Measurements from ENCODE around the gene KRTAP4-6. TPM values are rescaled to one million over a fixed set of nuclear protein-coding genes. Genes with fewer than 3 reads are reported as not detected.
"Not testable (repeated sequence)": the region's sequence is repeated elsewhere in the genome, so short reads cannot be mapped to it uniquely, and the experiment has no call there.

Gene KRTAP4-6
- total RNA-seq, 1 donor from 2014 or later: not detected

DNA sequence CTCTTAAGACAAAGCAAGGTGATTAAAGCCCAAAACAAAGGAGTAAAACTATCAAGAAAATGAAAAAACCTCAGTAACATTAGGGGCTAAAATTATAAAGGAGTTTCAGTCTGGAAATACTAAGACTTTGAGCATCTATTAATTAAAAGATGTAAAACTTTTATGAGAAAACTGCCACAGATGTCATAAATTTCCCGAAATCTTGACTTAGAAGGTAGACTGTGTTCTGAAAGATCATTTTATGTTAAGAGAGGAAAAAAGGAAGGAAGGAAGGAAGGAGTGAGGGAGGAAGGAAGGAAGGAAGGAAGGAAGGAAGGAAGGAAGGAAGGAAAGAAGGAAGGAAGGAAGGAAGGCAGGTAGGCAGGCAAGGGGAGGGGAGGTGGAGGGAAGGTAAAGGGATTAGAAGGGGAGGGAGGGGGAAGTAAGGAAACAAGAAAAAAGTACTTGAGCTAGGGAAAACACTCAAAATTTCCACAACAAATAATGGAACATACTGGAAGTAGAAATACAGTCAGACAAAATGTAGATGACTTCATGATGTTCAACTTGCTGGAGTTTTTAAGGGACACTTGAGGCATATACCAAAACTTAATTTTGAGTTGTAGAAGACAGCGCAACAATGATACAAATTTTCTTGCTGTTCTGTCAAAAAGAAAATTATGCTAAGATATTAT is 7.3 kb upstream of the KRTAP4-6 start:
- no peak for DNase-seq (ENCODE audit: low spot score)

DNA sequence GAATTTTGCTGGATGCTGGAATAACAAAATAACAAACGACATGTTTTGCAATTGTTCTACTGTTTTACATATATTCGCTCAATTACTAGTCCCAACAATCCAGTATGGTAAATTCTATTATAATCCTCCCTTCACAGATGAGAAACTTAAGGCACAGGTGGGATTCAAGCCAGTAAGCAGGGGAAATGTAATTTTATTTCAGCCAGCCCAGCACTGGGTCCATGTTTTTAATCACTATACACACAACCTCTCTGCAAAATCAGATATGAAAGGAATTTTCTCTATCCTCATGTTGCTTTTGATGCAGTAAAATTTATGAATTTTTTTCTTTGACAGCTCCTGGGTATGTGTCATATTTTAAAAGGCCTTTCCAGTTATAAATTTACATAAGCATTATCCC is 4.9 kb upstream of the KRTAP4-6 start:
- no peak for DNase-seq (ENCODE audit: low spot score)

DNA sequence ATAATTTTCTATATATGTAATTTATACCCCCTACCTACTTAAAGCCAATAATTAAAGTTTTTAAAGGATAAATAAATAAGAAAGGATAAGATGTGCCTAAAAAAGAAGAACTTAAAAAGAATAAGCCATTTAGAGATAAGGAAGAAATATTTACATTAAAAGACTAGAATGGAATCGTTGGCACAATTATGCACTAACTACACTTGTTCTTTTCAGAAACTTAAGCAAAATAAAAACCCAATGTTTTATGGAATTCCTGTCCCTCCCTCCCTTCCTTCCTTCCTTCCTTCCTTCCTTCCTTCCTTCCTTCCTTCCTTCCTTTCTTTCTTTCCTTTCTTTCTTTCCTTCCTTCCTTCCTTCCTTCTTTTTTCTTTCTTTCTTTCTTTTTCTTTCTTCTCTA is 4.5 kb upstream of the KRTAP4-6 start:
- DNase-seq (ENCODE audit: low spot score): no peak

DNA sequence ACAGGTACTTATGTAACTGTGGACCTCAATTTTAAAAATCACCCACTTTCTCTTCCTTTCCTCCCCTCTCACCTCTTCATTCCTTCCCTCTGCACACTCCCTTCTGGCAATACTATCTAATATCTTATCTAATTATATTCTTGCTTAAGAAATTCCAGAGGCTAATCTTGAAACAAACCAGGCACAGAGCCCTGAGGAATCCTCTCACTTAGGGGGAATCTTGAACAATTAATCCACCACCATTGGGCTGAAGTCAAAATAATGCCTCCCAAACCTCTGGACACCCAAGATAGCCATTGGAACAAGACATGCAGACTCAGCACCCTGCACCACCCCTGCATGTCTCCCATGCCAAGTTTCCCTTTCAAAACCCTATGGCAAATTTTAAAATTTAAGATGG is 1.0 kb upstream of the KRTAP4-6 start:
- DNase-seq (ENCODE audit: low spot score): no peak

- not testable (repeated sequence) for DNase-seq (ENCODE audit: low spot score)
These were observed 479 bp downstream of the KRTAP4-6 start for GRCh38 chr17:41139865-41140264.

GRCh38 chr17:41133880-41134735 is 6.2 kb downstream of the KRTAP4-6 start:
- DNase-seq (ENCODE audit: low spot score): no peak

- no peak for DNase-seq (ENCODE audit: low spot score)
These were observed 8.4 kb downstream of the KRTAP4-6 start for GRCh38 chr17:41131979-41132378.

DNA sequence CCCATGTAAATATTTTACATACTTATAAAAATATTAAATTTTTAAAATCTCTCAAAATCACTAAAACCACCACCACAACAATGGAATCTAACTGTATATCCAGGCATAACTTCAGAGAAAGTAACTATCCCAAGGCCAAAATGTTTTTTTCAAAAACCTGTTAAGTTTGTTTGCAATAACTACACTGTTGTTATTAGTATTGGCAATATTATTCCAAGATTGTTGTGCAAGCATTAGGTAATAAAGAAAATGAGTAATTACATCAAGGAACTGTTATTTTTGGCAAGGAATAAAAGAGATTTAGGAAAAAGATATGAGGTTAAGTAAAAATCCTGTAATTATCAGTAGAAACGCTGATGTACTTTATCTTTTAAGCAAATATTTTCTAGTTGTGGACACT is 13.0 kb downstream of the KRTAP4-6 start:
- no peak for DNase-seq (ENCODE audit: low spot score)

DNA sequence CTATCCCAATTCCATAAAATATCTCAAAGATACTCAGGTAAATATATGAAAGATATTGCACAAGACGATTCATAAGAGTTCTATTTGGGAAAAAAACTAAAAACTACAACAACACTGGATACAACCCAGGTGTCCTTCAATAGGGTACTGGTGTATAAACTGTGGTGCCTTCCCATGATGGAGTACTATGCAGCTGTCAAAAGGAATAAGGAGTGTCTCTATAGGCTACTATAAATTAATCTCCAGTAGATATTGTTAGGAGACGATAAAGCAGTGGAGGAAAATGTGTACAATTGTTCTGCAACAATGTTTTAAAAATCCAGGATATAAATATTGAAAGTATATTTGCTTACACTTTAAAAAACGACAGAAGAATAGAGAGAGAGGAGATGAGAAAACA is 13.9 kb downstream of the KRTAP4-6 start:
- DNase-seq (ENCODE audit: low spot score): no peak

DNA sequence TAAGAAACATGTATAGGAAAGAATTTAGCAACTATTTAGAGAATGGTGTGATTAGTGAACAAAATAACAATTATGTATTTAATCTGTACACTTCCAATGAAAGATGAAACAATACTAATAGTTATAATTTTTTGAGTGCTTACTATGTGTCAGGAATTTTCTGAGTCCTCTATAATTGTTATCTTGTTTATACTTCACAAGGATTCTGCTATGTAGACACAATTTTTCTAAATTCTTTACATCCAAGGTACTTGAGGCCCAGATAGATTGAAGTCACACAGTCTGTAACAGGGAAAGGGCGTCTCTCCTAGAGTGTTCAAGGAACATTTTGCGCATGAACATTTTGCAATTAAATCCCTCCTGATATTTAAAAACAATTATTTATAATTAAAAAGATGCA is 15.3 kb downstream of the KRTAP4-6 start:
- no peak for DNase-seq (ENCODE audit: low spot score)

DNA sequence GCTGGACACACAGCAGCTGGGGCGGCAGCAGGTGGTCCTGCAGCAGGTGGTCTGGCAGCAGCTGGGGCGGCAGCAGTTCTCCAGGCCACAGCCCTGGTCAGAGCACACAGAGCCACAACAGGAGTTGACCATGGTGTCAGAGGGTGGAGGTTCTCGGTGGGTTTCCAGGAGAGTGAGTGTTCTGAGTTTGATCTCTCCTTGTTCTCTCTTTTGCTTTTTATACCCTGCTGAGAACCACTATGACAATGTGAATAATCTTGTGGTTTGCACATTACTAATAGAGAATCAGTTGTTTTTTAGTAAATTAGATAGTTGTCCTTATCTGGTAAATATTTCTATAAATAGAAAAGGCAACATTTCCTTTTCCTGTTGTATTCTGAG is 16.4 kb downstream of the KRTAP4-6 start, which contains the start of gene KRTAP4-12:
Gene KRTAP4-12, minus strand, starts transcription at position 192 of the 381 bp plus-strand sequence. Its CDS starts 60 bp downstream, at position 132.
- DNase-seq (ENCODE audit: low spot score): not testable (repeated sequence)

GRCh38 chr17:41123292-41123990 is 16.9 kb downstream of the KRTAP4-6 start:
- DNase-seq (ENCODE audit: low spot score): not testable (repeated sequence)

- no peak for DNase-seq (ENCODE audit: low spot score)
These were observed 18.6 kb downstream of the KRTAP4-6 start for GRCh38 chr17:41121742-41122141.

- DNase-seq (ENCODE audit: low spot score): not testable (repeated sequence)
These were observed 20.4 kb downstream of the KRTAP4-6 start for GRCh38 chr17:41119696-41120690.

GRCh38 chr17:41118721-41119120 is 21.6 kb downstream of the KRTAP4-6 start:
- DNase-seq (ENCODE audit: low spot score): no peak

DNA sequence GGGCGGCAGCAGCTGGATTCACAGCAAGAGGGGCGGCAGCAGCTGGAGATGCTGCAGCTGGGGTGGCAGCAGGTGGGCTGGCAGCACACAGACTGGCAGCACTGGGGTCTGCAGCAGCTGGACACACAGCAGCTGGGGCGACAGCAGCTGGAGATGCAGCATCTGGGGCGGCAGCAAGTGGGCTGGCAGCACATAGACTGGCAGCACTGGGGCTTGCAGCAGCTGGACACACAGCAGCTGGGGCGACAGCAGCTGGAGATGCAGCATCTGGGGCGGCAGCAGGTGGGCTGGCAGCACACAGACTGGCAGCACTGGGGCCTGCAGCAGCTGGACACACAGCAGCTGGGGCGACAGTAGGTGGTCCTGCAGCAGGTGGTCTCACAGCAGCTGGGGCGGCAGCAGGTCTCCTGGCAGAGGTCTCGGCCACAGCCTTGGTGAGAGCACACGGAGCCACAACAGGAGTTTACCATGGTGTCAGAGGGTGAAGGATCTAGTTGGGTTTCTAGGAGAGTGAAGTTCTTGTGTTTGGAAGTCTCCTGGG is 22.4 kb downstream of the KRTAP4-6 start, which contains the start of gene KRTAP4-11:
Gene KRTAP4-11, minus strand, starts transcription at position 528 of the 541 bp plus-strand sequence. Its CDS starts 58 bp downstream, at position 470.
- DNase-seq (ENCODE audit: low spot score): not testable (repeated sequence)

DNA sequence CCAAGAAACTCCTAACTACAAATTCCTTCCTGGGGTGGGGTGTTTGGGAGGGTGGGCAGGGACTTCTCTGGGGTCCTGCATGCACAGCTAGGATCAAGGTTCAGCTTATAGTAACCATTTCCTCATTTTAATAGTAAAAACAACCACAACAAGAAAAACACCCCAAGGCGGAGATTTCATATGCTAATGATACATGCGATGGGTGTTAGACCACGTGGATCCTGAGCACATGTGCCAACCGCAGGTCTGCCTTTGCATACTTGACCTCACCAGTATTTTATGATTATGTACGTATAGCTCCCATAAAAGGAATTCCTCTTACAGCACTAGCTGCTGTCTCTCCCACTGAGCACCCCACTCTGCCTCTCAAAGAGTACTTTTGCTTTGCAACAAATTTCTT is 24.0 kb downstream of the KRTAP4-6 start:
- no peak for DNase-seq (ENCODE audit: low spot score)

GRCh38 chr17:41111151-41111885 is 29.0 kb downstream of the KRTAP4-6 start:
- DNase-seq (ENCODE audit: low spot score): no peak

- not testable (repeated sequence) for DNase-seq (ENCODE audit: low spot score)
These were observed 31.5 kb downstream of the KRTAP4-6 start for GRCh38 chr17:41108728-41109386.
